GM19099 (cell line): ENCODE results near the gene PABPN1L.

Source experiments
- POLR2A ChIP-seq: IDR thresholded peaks from 3 replicates; pipeline ENCODE4 v1.6.1; 2011; ENCODE audit warnings: low read depth; ENCODE audit not compliant: insufficient read length; ENCODE audit errors: extremely low read depth

The PABPN1L gene

GRCh38 chr16:88822281-88823040 lies 44.0 kb downstream of the PABPN1L start:
- TF ChIP-seq POLR2A: no peak

DNA sequence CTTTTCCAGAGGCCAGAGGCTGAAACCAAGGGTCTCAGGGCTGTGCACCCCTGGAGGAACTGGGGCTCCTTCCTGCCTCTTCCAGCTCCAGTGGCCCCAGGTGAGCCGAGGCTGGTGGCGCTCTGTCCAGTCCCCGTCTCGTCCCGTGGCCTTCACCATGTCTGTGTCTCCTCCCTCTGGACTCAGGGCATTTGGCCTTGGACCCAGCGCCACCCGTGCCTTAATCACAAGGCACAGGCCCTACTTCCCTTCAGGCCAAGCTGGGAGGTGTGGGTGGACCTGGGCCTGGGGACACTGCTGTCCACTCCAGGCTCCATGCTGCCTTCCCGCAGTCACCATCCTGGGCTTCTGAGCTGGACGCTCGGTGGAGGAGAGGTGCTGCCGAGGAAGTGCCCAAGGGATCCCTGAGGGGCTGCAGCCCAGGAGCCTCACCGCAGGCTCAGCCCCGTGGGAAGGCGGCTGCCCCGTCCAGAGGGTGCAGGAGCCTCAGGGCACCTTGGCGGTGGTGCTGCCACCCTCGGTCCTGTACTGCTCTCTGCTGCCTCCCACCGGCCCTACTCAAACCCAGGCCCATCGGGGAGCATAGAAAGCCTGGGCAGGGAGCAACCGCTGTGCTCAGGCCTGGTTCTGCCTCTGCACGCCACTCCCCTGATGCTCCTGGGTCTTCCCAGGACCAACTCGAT lies 45.2 kb downstream of the PABPN1L start:
- TF ChIP-seq POLR2A: no peak

DNA sequence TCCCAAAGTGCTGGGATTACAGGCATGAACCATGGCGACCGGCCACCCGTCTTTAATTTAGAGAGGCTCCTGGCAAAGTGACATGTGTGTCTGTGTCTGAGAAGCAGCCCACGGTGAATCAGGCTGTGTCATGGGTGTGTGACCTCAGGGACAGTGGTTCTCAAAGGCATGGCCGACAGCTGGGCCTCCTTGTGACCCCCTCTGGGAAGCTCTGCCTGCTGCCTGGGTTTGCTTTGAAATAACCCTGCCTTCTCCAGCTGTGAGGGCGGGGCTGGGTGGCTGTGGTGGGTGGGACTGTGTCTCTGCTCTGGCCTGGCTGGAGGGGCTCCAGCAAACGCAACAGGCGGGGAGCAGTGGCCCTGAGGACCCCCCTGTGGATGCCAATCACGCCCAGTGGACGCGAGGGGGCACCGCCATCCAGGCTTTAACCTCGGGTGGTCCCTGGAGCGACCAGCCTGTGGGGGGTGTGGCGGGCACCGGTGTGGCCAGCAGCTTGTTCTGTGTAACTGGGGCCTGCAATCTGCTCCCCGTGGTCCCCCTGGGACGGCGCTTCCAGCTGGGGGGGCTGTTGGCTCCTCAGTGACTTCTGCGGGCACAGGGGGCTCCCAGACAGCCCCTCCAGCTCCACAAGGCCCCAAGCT lies 46.0 kb downstream of the PABPN1L start:
- TF ChIP-seq POLR2A: no peak

DNA sequence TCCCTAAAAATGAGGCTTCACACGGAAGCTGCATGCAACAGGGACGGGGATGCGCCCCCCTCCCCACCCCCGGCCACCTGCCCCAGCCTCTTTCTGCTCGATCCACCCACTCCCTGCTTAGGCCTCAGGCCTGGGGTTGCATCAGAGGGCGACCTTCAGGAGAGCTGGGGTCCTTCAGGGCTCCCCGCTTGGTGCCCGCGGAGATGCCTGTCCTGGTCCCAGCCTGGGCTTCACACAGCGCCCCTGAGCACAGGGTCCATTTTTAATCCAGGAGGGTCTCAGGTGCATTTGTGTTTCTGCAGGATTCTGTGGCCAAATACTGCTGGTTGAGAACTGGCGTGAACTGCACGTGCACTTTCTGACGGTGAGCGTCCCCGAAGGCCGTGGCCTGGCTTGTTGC lies 47.3 kb downstream of the PABPN1L start:
- no peak for TF ChIP-seq POLR2A

GRCh38 chr16:88818575-88818874 lies 47.9 kb downstream of the PABPN1L start:
- no peak for TF ChIP-seq POLR2A

GRCh38 chr16:88817785-88818574 lies 48.5 kb downstream of the PABPN1L start:
- TF ChIP-seq POLR2A: no peak

- no peak for TF ChIP-seq POLR2A
These were observed 49.5 kb downstream of the PABPN1L start for GRCh38 chr16:88816736-88817535.

GRCh38 chr16:88815901-88816589 lies 50.4 kb downstream of the PABPN1L start:
- TF ChIP-seq POLR2A: no peak

- TF ChIP-seq POLR2A: no peak
These were observed 51.2 kb downstream of the PABPN1L start for GRCh38 chr16:88815227-88815626.

DNA sequence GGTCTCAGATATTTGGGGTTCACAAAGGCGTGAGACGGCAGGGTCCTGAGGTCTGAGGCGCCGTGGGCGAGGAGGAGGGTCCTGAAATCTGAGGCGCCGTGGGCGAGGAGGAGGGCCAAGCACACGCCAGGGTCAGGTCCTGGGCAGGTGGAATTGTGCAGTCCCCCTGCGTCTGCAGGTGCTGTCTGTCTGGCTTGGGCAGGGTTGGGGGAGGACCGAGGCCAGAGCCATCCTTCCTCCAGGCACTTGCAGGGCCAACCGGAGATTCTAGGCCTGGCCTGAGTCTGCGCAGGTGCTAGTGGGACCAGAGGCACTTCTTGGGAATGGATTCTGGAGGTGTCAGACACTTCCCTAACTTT lies 52.3 kb downstream of the PABPN1L start:
- TF ChIP-seq POLR2A: no peak
